GM18870 (cell line): ENCODE measurements around the gene TTC21A.

Source experiments
- ATAC-seq: cut with Tn5 transposase; IDR thresholded peaks from one replicate; pipeline ENCODE4 v1.9.1; 2021; ENCODE audit warnings: moderate library complexity; ENCODE audit not compliant: unreplicated experiment

TTC21A gene

DNA sequence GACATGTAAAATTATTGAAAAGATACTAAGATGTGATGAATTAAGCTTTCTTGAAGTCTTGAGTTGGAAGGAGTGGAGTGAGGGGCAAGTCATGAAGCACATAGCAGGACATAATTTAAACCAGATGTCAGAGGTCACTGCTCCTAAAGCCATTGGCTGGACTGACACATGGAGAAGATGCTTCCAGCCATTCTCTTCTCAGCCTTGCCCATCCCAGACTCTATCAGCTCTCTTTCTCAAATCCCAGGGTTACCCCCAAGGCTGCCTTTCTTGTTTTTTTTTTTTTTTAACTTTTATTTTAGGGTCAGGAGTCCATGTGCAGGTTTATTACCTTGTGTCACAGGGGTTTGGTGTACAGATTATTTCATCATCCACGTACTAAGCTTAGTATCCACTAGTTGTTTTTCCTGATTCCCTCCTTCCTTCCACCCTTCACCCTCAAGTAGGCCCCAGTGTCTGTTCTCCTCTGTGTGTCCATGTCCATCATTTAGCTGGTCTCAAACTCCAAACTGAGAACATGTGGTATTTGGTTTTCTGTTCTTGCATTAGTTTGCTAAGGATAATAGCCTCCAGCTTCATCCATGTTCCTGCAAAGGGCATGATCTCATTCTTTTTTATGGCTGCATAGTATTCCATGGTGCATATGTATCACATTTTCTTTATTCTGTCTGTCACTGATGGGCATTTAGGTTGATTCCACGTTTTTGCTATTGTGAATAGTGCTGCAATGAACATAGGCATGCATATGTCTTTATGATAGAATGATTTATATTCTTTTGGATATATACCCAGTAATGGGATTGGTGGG lies 66.0 kb downstream of the TTC21A start:
- ATAC-seq = no peak

DNA sequence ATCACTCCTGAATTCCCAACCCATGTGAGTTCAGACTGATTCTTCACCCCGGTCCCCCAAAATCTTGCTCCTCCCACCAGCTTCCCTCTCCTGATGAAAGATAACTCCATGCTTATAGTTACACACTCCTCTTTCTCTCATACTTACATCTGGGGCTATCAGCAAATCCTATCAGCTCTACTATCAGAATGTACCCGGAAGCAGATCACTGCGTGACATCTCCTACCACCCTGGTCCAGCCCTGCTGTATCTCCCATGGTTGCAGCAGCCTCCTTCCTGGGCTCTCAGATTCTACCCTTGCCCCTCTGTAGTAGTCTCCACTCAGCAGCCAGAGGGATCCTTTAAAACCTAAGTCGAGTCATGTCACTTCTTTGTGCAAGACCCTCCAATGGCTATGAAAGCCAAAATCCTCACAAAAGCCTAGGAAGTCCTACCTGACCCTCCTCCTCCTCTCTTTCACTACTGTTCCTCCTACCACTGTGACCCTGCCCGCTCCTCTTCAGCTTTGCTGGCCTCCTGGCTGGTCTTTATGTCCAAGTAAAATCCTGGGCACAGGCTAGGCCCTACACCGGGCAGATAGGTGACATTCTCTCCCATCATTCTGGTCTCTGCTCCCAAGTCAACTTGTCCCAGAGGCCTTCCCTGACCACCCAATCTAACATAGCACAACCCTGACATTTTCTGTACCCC lies 68.7 kb downstream of the TTC21A start:
- no peak for ATAC-seq

DNA sequence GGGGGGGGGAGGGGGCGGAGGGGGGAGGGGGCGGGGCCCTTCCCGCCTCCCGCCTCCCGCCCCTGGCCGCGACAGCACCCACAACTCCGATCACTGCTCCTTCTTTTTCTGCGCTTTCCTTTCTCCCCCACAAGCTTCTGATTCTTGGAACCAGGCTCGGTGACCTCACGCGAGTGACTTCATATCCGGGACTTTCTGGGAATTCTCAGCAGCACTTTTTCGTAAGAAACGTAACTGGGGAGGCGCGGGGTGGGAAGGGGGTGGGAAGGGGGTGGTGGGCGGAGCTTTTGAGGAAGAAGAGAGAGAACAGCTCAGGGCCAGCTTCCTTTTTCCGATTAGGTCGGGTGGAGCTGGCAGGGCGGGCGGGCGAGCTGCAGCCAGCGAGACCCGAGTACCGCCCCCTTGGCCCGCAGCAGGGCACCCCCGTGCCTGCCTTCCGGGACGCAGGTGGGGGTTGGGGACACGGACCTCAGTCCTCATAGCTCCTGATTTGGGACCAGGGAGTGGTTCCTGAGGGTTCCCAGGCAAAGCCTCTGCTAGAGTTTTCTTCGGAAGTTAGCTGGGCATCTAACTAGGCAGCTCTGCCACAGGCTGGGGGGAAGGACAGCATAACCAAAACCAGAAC lies 70.3 kb downstream of the TTC21A start:
- no peak for ATAC-seq

DNA sequence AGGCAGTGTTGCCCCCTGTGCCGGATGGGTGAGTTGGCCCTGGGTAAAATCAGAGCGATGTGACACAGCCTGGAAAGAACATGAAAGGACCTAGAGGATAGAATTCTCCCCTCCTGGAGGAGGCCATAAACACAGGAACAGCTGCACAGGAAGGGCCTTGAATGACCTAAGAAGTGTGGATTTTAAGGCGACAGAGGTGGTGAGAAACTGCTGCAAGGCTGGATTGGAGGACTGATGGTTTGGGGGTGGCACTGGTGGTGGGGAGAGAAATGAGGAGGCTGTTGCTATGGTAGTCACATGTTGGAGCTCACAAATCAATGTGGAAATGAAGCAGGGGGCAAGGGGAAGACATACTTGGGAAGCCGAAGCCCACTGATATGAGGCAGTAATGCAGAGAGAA lies 71.1 kb downstream of the TTC21A start:
- ATAC-seq = no peak

DNA sequence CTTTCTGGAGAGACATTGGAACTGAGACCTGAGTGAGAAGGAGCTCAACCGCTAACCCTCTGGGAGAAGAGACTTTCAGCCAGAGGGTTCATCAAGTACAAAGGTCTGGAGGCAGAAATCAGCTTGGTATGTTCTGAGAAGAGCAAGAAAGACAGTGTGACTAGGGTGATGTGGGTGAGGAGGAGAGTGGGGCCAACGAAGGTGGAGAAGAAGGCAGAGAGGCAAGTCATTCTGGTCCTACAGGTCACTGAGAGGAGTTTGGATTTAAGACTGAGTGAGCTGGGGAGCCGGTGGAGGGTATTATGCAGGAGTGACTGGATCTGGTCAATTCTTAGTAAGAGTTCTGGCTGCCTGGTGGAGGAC lies 72.7 kb downstream of the TTC21A start:
- no peak for ATAC-seq

DNA sequence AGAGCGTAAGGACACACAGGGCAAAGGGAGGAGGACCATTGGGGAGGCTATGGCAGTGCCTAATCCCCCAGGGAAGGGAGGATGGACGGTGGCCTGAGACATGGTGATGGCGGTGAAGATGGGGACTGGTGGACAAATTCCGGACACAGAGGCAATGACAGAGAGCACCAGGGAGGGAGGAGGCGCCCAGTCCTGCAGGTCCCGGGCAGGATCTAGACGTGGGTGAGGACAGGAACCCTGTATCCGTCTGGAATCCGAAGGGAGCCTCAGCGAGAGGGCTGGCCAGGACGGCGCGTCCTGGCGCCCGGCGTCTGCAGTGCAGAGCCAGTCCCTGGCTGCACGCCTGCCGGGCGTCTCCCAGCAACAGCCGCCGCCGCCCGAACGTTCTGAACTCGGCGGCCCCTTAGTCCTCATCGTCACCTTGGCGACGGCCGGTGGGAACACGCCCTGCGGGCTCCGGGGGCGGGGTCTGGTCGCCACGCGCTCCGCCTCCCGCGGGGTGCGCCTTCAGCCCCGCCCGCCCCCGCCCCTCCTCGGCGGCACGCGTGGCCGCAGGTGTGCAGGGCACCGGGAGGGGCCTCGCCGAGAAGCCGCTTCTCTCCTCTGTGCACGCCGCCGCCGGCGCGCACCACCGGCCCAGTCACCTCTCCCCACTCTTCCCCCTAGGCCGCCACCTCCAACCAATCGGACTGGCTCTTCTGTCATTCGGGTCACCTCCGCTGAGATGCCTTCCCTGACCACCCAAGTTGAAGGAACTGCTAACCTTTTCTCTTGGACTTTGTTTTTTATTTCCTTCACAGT lies 73.3 kb downstream of the TTC21A start:
- peak; percentile 78 for ATAC-seq

DNA sequence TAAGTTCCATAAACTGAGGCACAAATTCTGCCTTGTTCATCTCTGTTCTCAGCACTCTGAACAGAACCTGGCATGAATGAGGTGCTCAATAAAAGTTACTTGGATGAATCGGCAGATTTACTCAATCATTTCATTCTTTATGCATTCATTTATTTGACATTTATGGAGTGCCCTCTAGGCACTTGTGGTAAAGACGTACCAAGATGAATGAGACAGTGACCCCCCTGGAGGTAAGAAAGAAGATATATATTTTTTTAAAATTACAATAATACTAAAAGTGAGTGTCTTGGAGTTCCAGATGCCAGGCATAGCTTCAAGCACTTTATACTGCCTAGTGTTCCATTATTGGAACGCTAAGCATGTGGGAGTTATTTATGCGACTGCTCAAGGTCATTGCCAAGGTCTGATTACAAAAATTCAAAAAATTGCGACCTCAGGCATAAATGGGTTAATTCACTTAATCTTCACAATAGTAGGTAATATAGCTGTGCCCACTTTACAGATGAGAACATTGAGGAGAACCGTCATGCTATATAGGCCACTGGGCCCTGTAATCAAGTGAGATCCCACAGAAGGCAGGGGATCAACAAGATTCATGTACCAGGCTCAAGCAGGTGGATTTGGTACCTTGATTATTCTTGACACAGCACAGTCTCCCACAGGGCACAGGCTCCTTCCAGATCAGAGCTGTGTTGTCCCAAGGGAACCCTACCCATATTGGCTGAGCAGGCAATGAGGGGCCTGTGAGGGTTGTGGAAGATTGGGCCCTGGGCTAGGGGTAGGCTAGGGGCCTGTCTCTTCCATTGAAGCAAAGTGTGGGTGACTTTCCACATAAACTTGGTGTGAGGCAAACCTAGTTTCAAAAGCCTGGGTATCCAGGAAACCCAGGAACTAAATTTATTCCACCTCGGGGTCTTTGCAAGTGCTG lies 74.2 kb downstream of the TTC21A start:
- no peak for ATAC-seq

DNA sequence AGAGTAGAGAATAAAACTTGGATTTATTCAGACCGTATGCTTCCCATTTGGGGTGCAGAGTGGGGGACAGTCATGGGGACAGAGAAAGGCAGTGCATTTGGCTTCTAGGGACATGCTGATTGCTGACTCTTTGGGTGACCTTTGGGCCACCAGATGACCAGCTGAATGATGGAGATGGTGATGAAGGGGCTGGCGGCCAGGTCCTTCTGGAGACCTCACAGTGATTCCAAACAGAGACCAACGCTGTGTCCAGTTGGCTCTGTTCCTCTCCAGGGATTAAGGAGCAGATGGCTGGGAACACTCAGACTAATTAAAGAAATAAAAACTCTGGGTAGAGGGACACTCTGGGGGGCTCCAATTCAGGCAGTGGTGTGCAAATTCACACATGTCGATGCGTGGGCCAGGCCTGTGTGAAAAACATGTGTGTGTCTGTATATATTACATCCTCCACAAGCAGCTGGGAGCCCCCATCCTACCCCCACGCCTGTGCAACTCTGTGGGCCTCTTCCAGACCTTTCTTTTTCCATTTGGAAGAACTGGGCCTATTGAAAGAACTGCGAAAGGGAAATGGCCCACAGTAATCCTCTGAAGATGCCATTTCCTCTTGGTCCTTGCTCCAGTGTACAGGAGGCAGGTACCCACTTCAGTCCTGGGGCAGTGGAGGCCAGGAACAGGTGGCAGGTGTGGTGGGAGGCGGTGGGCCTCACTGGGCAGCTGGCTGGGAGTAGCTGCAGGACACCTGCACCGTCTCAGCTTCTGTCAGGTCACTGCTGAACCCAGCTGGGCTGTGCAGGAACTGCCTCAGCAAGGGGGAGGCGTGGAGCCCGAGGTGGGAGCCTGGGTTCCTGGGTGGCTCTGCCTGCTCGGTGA lies 76.0 kb downstream of the TTC21A start:
- no peak for ATAC-seq

DNA sequence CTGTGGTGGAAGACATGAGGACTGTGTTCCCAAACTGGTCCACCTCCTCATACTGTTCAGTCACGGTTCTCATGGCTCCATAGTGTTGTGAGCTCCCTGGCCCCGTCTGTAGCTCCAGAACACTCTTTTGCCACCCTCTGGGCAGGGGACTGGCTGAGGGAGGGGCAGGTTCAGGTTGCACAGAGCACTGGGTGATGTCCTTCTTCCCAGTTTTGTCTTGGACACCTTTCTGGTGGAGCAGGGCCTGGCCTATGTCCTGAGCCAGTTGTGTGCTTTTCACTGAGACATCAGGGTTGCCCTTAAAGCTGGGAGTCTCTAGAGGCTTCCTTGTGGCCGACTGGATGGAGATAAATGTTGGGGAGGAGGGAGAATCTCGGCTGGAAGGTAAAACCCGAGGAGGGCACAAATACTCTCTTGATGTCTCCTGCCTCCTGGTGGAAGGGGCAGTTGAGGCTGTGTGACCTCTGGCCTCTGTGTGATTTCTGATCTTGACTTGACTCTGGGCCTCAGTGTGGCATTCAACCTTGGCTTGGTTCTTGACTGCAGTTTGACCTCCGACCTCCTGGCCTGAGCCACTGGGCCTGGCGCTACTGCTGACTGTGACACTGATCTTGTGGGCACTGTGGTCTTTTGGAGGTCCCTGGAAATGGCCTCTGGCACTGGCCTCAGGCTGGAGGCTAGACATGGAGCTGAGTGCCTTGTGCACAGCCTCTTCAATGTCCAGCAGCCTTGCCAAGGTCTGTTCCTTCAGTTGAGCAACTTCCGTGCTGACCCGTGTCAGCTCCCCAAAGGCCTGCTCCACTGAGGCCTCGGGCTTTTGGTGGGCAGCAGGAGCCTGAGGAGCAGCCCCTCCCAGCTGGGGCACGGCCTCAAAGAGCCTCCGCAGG lies 76.8 kb downstream of the TTC21A start:
- ATAC-seq = no peak

DNA sequence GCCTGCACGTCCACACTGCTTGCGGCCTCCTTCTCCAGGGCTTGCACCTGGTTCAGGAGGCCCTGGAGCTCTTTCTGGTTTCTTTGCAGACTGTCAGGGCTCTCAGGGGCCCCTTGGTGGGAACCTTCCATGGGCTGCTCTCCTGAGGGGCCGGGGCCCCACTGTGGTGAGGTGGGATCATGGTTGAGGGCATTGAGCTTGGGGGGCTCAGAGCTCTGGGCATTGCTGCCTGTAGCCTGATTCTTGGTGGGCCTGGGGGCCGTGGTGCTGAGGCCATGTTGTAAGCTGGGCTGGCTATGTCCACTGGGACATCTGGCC lies 77.4 kb downstream of the TTC21A start:
- ATAC-seq = no peak

DNA sequence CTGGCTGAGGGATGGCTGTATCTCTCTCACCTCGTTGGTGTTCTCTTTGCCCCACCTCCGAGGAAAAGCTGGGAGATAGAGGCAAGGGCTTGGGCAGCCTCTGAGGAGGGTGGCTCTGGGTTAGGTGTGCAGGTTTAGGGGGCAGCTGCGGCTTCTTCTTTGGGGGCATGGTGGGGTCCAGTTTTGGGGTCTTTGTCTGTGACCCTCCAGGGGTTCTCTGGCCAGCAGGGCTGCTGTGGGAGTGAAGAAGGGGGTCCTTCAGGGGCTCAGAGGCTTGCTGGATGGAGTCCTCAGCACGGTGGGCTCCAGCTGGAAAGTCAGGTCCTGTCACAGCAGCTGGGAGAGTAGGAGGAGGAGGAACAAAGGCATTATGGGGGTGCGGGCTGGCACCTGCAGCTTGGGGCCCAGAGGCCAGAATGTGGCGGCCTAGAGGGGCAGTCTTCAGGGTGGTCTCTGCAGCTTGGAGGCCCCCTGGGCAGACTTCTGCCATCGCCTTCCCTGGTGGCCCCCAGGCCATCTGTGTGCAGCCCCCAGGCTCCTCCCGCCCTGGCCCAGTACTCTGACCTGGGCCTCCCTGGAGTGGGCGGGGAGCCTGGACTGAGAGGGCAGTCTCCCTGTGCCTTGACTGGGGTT lies 78.0 kb downstream of the TTC21A start:
- no peak for ATAC-seq

DNA sequence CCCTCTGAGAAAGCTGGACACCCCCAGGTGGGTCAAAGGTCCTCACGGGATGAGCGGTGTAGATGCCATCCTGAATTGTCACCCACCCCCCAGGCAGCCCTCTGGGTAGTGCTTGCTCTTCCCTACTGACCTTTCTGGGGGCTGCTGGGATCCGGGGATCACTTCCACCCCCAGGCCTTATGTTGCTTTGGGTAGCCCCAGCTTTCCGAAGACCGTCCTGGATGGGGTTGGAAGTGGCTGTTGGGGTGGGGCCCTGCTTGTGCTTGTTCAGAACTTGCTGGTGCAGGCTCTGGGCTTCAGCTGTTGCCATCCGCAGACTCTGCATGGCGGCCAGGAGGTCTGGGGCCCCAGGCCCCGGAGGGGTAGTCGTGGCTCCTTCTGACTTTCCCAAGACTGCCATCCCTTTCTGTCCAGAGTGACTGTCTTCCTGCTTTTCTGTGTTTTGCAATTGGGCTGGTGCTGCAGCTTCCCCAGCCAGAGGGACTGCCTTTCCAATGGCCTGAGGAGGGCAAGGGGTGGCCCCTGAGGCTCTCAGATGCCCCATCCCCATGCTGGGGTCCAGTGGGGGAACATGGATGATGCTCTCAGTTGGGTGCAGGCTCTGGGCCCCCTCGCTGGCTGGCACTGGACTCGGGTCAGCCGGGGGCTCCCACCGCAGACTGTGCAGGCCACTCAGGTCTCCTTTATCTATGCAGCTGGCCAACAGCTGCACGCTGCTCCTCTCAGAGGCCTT lies 78.6 kb downstream of the TTC21A start:
- no peak for ATAC-seq

DNA sequence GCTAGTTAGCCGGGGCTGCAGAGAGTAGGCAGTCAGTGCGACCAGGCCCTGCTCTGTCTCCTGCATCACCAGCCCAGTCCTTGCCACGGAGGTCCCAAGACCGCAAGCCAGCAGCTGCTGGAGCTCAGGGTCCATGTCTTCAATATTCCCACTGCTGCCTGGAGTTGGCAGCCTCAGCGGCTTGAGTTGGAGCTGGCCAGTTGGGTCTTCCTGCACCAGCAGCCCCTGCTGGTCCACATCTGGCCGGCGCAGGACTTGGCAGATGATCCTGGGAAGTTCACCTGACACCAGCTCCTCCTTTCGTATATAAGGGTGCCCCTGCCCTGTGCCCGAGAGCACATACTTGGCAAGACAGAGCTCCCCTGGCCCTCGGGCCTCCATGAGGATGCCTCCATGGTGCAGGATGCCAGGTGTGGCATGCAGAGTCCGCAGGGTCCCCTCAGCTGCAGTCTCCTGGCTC lies 79.2 kb downstream of the TTC21A start:
- ATAC-seq = no peak

DNA sequence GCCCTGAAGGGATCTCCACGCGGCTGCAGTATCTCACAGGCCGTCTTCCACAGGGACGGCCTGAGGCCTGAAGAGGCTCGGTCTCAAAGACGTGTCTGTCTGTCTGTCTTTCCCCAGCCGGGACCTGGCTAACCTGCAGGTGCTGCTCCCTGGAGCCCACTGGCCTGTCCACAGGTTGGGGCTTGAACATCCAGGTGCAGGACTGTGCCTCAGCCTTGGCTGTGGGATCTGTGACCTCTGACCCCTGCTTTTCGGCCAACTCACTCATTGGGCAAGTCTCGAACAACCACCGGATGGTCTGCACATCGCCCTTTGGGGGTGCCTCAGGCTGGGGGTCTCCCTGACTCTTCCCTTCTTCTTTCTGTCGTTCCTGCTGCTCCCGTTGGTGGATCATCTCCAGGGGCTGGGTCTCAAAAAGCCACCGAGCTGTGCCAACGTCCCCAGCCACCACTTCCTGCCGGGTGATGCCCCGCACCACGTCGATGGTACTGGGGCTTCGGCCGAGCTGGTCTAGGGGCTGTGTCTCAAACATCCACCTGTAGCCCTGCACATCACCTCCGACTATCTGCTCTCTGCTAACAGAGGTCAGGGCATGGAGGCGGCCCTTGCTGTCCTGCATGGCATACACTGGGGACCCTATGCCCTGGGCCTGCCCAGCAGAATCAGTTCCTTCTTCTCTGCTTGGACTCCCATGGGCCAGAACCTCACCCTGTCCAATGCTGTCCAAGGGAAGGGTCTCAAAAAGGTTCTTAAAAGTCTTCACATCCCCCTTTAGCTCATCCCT lies 80.1 kb downstream of the TTC21A start:
- ATAC-seq = no peak
